Measurements from ENCODE around the gene RIMS1. TPM values are rescaled to one million over a fixed set of nuclear protein-coding genes. Genes with fewer than 3 reads are reported as not detected.

The RIMS1 gene
- total RNA-seq, 1 donor from 2014 or later = 5.2 TPM

DNA sequence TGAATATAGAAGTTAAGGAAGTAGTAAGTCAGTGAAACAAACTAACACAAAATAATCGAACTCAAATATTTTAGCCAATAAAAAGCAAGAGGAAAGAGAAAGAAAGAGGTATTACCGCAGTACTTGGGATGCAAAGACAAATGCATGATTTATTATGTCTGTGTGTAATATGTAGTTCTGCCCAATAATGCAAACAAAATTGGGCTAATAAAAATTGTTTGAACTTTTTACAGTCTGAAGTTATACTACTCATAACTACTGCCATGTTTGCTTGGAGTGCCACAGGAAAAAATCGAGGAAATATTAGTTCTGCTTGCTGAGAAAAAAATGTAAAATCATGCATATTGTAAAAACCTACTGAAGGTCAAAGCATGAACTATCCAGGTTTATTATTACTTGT is 375.2 kb downstream of the RIMS1 start:
- H3K27ac ChIP-seq = no peak overlapping the region
- DNase-seq (ENCODE audit: extremely low spot score in 2 of 2) = no peak
- H3K9me3 ChIP-seq = no peaks in the 10 kb centered on the region
- no peaks in the 10 kb centered on the region for H3K36me3 ChIP-seq
- no peaks in the 10 kb centered on the region for H3K4me1 ChIP-seq
- intact Hi-C loops (cut with DNase I) = no loop called here
- no peak overlapping the region for H3K4me3 ChIP-seq
- H3K27me3 ChIP-seq = no peaks in the 10 kb centered on the region
- TF ChIP-seq POLR2A (IDR thresholded peaks at IDR 0.05) (no peak), CTCF (IDR thresholded peaks at IDR 0.05) (no peak), POLR2AphosphoS5 (IDR thresholded peaks at IDR 0.05; ENCODE audit: insufficient read depth in 1 of 2, low read depth in 1 of 2) (no peak)

- H3K4me3 ChIP-seq = no peak overlapping the region
- TF ChIP-seq POLR2A (IDR thresholded peaks at IDR 0.05) = no peak
- no peak for TF ChIP-seq POLR2AphosphoS5 (IDR thresholded peaks at IDR 0.05; ENCODE audit: insufficient read depth in 1 of 2, low read depth in 1 of 2)
- no peak for TF ChIP-seq CTCF (IDR thresholded peaks at IDR 0.05)
- no peak for DNase-seq (ENCODE audit: extremely low spot score in 2 of 2)
- H3K4me1 ChIP-seq = no peaks in the 10 kb centered on the region
- H3K27ac ChIP-seq = no peak overlapping the region
- no peaks in the 10 kb centered on the region for H3K27me3 ChIP-seq
- H3K36me3 ChIP-seq = no peaks in the 10 kb centered on the region
- H3K9me3 ChIP-seq = no peaks in the 10 kb centered on the region
- intact Hi-C loops (cut with DNase I) = no loop called here
Observed at GRCh38 chr6:72262254-72262653, 375.9 kb downstream of the RIMS1 start.

GRCh38 chr6:72267470-72267869 is 381.1 kb downstream of the RIMS1 start:
- intact Hi-C loops (cut with DNase I) = no loop called here
- no peaks in the 10 kb centered on the region for H3K36me3 ChIP-seq
- H3K4me3 ChIP-seq = no peak overlapping the region
- DNase-seq (ENCODE audit: extremely low spot score in 2 of 2) = no peak
- no peak overlapping the region for H3K27ac ChIP-seq
- no peaks in the 10 kb centered on the region for H3K27me3 ChIP-seq
- TF ChIP-seq POLR2AphosphoS5 (IDR thresholded peaks at IDR 0.05; ENCODE audit: insufficient read depth in 1 of 2, low read depth in 1 of 2) (no peak), POLR2A (IDR thresholded peaks at IDR 0.05) (no peak), CTCF (IDR thresholded peaks at IDR 0.05) (no peak)
- no peaks in the 10 kb centered on the region for H3K4me1 ChIP-seq
- no peaks in the 10 kb centered on the region for H3K9me3 ChIP-seq

GRCh38 chr6:72271531-72271930 is 385.2 kb downstream of the RIMS1 start:
- Histone ChIP-seq H3K27me3 (no peaks in the 10 kb centered on the region), H3K27ac (no peak overlapping the region), H3K4me3 (no peak overlapping the region), H3K36me3 (no peaks in the 10 kb centered on the region), H3K9me3 (no peaks in the 10 kb centered on the region), H3K4me1 (no peaks in the 10 kb centered on the region)
- intact Hi-C loops (cut with DNase I) = no loop called here
- DNase-seq (ENCODE audit: extremely low spot score in 2 of 2) = no peak
- no peak for TF ChIP-seq POLR2A (IDR thresholded peaks at IDR 0.05)
- TF ChIP-seq CTCF (IDR thresholded peaks at IDR 0.05) = no peak
- no peak for TF ChIP-seq POLR2AphosphoS5 (IDR thresholded peaks at IDR 0.05; ENCODE audit: insufficient read depth in 1 of 2, low read depth in 1 of 2)

DNA sequence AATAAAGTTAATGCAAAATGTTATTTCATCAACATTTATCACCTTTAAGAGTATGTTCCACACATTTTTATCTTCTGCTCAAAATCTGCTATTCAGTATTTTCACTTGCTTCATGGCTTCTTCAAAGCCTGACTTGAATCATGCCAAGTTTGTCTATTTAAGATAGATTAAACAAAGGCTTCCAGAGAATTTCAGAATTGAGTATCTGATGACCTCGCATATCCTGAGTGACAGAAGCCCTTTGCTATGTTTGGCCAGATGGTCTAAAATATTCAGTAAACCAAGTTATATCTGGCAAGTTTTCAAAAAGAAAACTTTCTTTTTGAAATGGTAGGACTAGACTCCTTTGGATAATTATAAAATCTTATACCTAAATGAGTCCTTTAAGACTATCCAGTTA is 386.6 kb downstream of the RIMS1 start:
- no peaks in the 10 kb centered on the region for H3K4me1 ChIP-seq
- H3K4me3 ChIP-seq = no peak overlapping the region
- no peaks in the 10 kb centered on the region for H3K27me3 ChIP-seq
- H3K9me3 ChIP-seq = no peaks in the 10 kb centered on the region
- no peak for TF ChIP-seq CTCF (IDR thresholded peaks at IDR 0.05)
- TF ChIP-seq POLR2A (IDR thresholded peaks at IDR 0.05) = no peak
- no peak for TF ChIP-seq POLR2AphosphoS5 (IDR thresholded peaks at IDR 0.05; ENCODE audit: insufficient read depth in 1 of 2, low read depth in 1 of 2)
- no peaks in the 10 kb centered on the region for H3K36me3 ChIP-seq
- no peak for DNase-seq (ENCODE audit: extremely low spot score in 2 of 2)
- no peak overlapping the region for H3K27ac ChIP-seq
- intact Hi-C loops (cut with DNase I) = no loop called here
